Fibroblast of lung (primary cell): ENCODE results near the gene NUCB1. TPM values are rescaled to one million over a fixed set of nuclear protein-coding genes. Genes with fewer than 3 reads are reported as not detected.
A peak's percentile ranks its signal among the peaks of the same experiment; 100 is the strongest.
"Not testable (repeated sequence)": the region's sequence is repeated elsewhere in the genome, so short reads cannot be mapped to it uniquely, and the experiment has no call there.

Source experiments
- DNase-seq, 2 donors: peaks; one replicate each; pipeline versions ENCODE4 v3.0.0 to v3.0.0-alpha.2; 2010; ENCODE audit warnings: low read depth in 2 of 2
- H2AFZ ChIP-seq: 2 replicates; pipeline ENCODE4 v1.5.1; 2012; ENCODE audit warnings: low read length, control low read depth, inconsistent platforms
- H3K27ac ChIP-seq: 2 replicates; pipeline ENCODE4 v1.5.1; 2011; ENCODE audit warnings: low read length, control low read depth; ENCODE audit not compliant: insufficient read depth
- H3K27me3 ChIP-seq: 2 replicates; pipeline ENCODE4 v1.5.1; 2011; ENCODE audit warnings: mild to moderate bottlenecking, low read length; ENCODE audit not compliant: control insufficient read depth, insufficient read depth
- H3K36me3 ChIP-seq: 2 replicates; pipeline ENCODE4 v1.5.1; 2011; ENCODE audit warnings: low read length; ENCODE audit not compliant: control insufficient read depth, insufficient read depth
- H3K4me1 ChIP-seq: 2 replicates; pipeline ENCODE4 v1.5.1; 2011; ENCODE audit warnings: low read length; ENCODE audit not compliant: control insufficient read depth, insufficient read depth; ENCODE audit errors: extremely low read depth
- H3K4me2 ChIP-seq: 2 replicates; pipeline ENCODE4 v1.5.1; 2011; ENCODE audit warnings: low read length, control low read depth; ENCODE audit not compliant: insufficient read depth; ENCODE audit errors: extremely low read depth
- H3K4me3 ChIP-seq, 4 experiments: fragments of 200-600 bp in 1 of 4; sonication (generic) in 1 of 4; replicated peaks in 1 of 4; 2 replicates each; pipeline ENCODE4 v1.5.1; 2011 to 2016; ENCODE audit warnings: low read length in 4 of 4, low read depth in 3 of 4, mild to moderate bottlenecking in 3 of 4, control low read depth in 2 of 4, inconsistent platforms in 1 of 4, mixed read lengths in 1 of 4; ENCODE audit not compliant: insufficient read depth in 1 of 4; ENCODE audit errors: control extremely low read depth in 1 of 4
- H3K79me2 ChIP-seq: 2 replicates; pipeline ENCODE4 v1.5.1; 2012; ENCODE audit warnings: mild to moderate bottlenecking, low read length, inconsistent platforms; ENCODE audit not compliant: control insufficient read depth, insufficient read depth
- H3K9ac ChIP-seq: 2 replicates; pipeline ENCODE4 v1.5.1; 2011; ENCODE audit warnings: mild to moderate bottlenecking, low read length, control low read depth; ENCODE audit not compliant: insufficient read depth
- H3K9me3 ChIP-seq: 2 replicates; pipeline ENCODE4 v1.5.1; 2012; ENCODE audit warnings: low read depth, low read length; ENCODE audit not compliant: control insufficient read depth, insufficient read depth
- H4K20me1 ChIP-seq: 2 replicates; pipeline ENCODE4 v1.5.1; 2011; ENCODE audit warnings: low read length; ENCODE audit not compliant: control insufficient read depth, insufficient read depth; ENCODE audit errors: extremely low read depth
- CTCF ChIP-seq, 2 donors: IDR thresholded peaks in 1 of 2; conservative IDR thresholded peaks in 1 of 2; 1 replicate in 1 of 2; 2 replicates in 1 of 2; pipeline ENCODE4 v1.5.1; 2011 to 2012; ENCODE audit warnings: low read length in 2 of 2, control low read depth in 1 of 2, inconsistent platforms in 1 of 2, low read depth in 1 of 2, mild to moderate bottlenecking in 1 of 2
- EZH2 ChIP-seq: IDR thresholded peaks from 2 replicates; pipeline ENCODE4 v1.5.1; 2012; ENCODE audit warnings: low read length, control low read depth, mild to moderate bottlenecking; ENCODE audit errors: missing control alignments
- polyA plus RNA-seq, 2 donors: library from polyadenylated mRNA; depleted of rRNA in 1 of 2; stranded (reverse) in 1 of 2; unstranded in 1 of 2; fragments of >200 nt; gene quantifications; 2 replicates each; pipeline ENCODE4 v1.2.1, GENCODE V29; 2011 to 2012; ENCODE audit warnings: missing spikeins in 1 of 2
- total RNA-seq: library from RNA; depleted of rRNA; stranded (reverse); fragments of >200 nt; gene quantifications from 2 replicates; pipeline ENCODE4 v1.2.1, GENCODE V29; 2014

NUCB1 gene
- total and polyA plus RNA-seq, 2 donors (not counting 1 experiment from before 2014, with no cell fraction given): 129 to 130 TPM

- H4K20me1 ChIP-seq: no peaks in the 10 kb centered on the region
- no peak overlapping the region for H3K27ac ChIP-seq
- no peaks in the 10 kb centered on the region for H3K4me1 ChIP-seq
- H3K4me3 ChIP-seq: no peak overlapping the region
- no peak overlapping the region for H3K9ac ChIP-seq
- peaks cover 12% of the 10 kb centered on the region for H3K79me2 ChIP-seq
- DNase-seq: peak in 1 of 2 donors; percentile 12
- H3K9me3 ChIP-seq: no peaks in the 10 kb centered on the region
- no peaks in the 10 kb centered on the region for H3K27me3 ChIP-seq
- H2AFZ ChIP-seq: no peak overlapping the region
- H3K36me3 ChIP-seq: peaks cover 13% of the 10 kb centered on the region
- no peak for TF ChIP-seq CTCF (conservative IDR thresholded peaks at IDR 0.05 in 1 of 2, IDR thresholded peaks at IDR 0.05 in 1 of 2; ENCODE audit: low read depth in 1 of 2, low read length in 2 of 2)
- no peak for TF ChIP-seq EZH2
- no peak overlapping the region for H3K4me2 ChIP-seq
Measured at GRCh38 chr19:48905664-48906063, 5.6 kb downstream of the NUCB1 start.

- Histone ChIP-seq H3K9me3 (no peaks in the 10 kb centered on the region), H3K27me3 (no peaks in the 10 kb centered on the region), H2AFZ (no peak overlapping the region), H3K27ac (no peak overlapping the region), H3K4me3 (no peak overlapping the region), H3K79me2 (peaks cover 8% of the 10 kb centered on the region), H3K4me2 (no peak overlapping the region), H3K4me1 (no peaks in the 10 kb centered on the region), H3K9ac (no peak overlapping the region), H4K20me1 (no peaks in the 10 kb centered on the region), H3K36me3 (peaks cover 17% of the 10 kb centered on the region)
- no peak for DNase-seq
- TF ChIP-seq CTCF (conservative IDR thresholded peaks at IDR 0.05 in 1 of 2, IDR thresholded peaks at IDR 0.05 in 1 of 2; ENCODE audit: low read depth in 1 of 2, low read length in 2 of 2): no peak
- TF ChIP-seq EZH2: no peak
Measured at GRCh38 chr19:48906324-48906723, 6.2 kb downstream of the NUCB1 start.

GRCh38 chr19:48907671-48908070, 7.6 kb downstream of the NUCB1 start:
- DNase-seq: no peak
- Histone ChIP-seq H3K4me3 (no peak overlapping the region), H4K20me1 (no peaks in the 10 kb centered on the region), H3K9ac (no peak overlapping the region), H3K4me1 (no peaks in the 10 kb centered on the region), H3K4me2 (no peak overlapping the region), H3K79me2 (no peaks in the 10 kb centered on the region), H3K27me3 (no peaks in the 10 kb centered on the region), H3K9me3 (no peaks in the 10 kb centered on the region), H2AFZ (no peak overlapping the region), H3K36me3 (peaks cover 14% of the 10 kb centered on the region), H3K27ac (no peak overlapping the region)
- TF ChIP-seq CTCF (conservative IDR thresholded peaks at IDR 0.05 in 1 of 2, IDR thresholded peaks at IDR 0.05 in 1 of 2; ENCODE audit: low read depth in 1 of 2, low read length in 2 of 2) (no peak), EZH2 (no peak)

- H4K20me1 ChIP-seq, DNase-seq, H2AFZ ChIP-seq, H3K4me3 ChIP-seq, H3K9ac ChIP-seq, H3K27me3 ChIP-seq, H3K9me3 ChIP-seq, H3K4me2 ChIP-seq, H3K79me2 ChIP-seq, H3K27ac ChIP-seq, H3K4me1 ChIP-seq: not testable (repeated sequence)
- H3K36me3 ChIP-seq: peaks cover 20% of the 10 kb centered on the region
Measured at GRCh38 chr19:48909424-48910077, 9.4 kb downstream of the NUCB1 start.
